Measurements from ENCODE around the gene TMEM43. TPM values are rescaled to one million over a fixed set of nuclear protein-coding genes. Genes with fewer than 3 reads are reported as not detected.

TMEM43 gene
- total and polyA plus RNA-seq, 2 of the 13 experiments (the other 11 are each of a cell fraction or from before 2014, with no cell fraction given): 48.9 to 50.5 TPM

DNA sequence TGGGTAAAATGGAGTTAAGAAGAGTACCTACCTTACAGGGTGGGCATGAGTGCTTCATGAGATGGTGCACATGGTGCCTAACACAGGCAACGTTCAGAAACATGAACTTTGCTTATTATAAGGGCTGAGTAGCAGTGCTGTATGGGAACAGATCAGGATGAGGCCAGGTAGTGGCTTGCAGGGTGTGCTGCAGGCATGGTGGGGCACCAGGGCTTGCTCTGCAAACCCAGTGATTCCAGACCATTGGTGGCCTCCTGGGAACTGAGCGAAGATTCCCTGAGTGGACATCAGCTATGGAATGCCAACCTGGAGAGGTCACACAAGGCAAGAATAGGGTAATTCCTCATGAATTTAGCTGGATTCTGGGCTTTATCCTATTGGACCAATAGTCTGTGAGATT lies 15.8 kb downstream of the TMEM43 start (continued):
- TF ChIP-seq, protein P1, sequence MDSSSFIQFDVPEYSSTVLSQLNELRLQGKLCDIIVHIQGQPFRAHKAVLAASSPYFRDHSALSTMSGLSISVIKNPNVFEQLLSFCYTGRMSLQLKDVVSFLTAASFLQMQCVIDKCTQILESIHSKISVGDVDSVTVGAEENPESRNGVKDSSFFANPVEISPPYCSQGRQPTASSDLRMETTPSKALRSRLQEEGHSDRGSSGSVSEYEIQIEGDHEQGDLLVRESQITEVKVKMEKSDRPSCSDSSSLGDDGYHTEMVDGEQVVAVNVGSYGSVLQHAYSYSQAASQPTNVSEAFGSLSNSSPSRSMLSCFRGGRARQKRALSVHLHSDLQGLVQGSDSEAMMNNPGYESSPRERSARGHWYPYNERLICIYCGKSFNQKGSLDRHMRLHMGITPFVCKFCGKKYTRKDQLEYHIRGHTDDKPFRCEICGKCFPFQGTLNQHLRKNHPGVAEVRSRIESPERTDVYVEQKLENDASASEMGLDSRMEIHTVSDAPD (CRISPR knock-in tag; IDR thresholded peaks at IDR 0.05): no peak
- TF ChIP-seq CBX1 (IDR thresholded peaks at IDR 0.05; ENCODE audit: low read depth): no peak

DNA sequence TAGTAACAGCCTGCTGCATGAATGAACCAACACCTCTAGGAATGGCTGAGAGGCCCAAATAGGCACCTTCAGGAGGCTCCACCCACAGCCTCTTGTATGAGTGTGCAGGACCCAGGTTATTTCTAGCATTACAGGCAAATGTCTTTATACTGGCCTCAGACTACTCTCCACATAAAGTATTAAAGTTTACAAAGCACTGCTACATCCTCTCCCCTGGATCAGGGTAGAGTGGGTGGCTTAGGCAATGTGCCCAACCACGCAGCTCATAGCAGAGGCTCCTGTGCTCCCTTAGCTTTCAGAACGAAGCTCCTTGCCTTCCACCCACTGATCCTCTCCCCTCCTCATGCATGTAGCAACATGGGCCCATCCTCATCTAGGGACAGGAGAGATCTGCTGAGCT lies 16.3 kb downstream of the TMEM43 start:
- WGBS (ENCODE audit: low lambda C conversion rate): 93% methylated on average over 2 of the region's 2 CpGs
- H3K36me3 ChIP-seq (replicated peaks in 1 of 2; ENCODE audit: control insufficient read depth in 1 of 2, insufficient read depth in 2 of 2, low read length in 2 of 2): peaks cover 16 to 39% of the 10 kb centered on the region in 2 experiments
- no peaks in the 10 kb centered on the region; the same call in 1 of the 2 replicates for H4K20me1 ChIP-seq (ENCODE audit: insufficient read depth, low read length)
- H3K4me1 ChIP-seq (ENCODE audit: insufficient read depth, low read length): peaks cover 20% of the 10 kb centered on the region
- H3K79me2 ChIP-seq (ENCODE audit: insufficient read depth, low read length): no peaks in the 10 kb centered on the region
- 0 out of 2 replicates have a peak, but pooled peaks have one; percentile 13 for TF ChIP-seq POLR2AphosphoS5 (IDR thresholded peaks at IDR 0.05; ENCODE audit: low read depth, low read length)
- TF ChIP-seq KLF9 (CRISPR knock-in tag; IDR thresholded peaks at IDR 0.05; ENCODE audit: low read depth): no peak
- H3K27me3 ChIP-seq (ENCODE audit: control insufficient read depth in 1 of 2, insufficient read depth in 2 of 2, low read length in 2 of 2): no peaks in the 10 kb centered on the region
- intact Hi-C loops (cut with micrococcal nuclease; ENCODE audit: unreplicated experiment) (no loop called here), in situ Hi-C loops (cut with HindIII; ENCODE audit: extremely low pct_ligation_motif_present, low pct_unique_long_range_greater_than_20kb) (no loop called here)
- H3K27ac ChIP-seq (ENCODE audit: extremely low read length, insufficient read depth, low read length): no peak overlapping the region
- H2AFZ ChIP-seq (ENCODE audit: low read length): no peak overlapping the region
- FAIRE-seq (no peak), DNase-seq (ENCODE audit: low spot score) (no peak), ATAC-seq (no peak)
- no peak overlapping the region for H3K4me3 ChIP-seq (replicated peaks in 1 of 3; ENCODE audit: insufficient read depth in 1 of 3, low read depth in 2 of 3, low read length in 3 of 3)
- no TSS peak for BruUV-seq (replicated peaks)
- ChIA-PET CTCF (ENCODE audit: low intra/inter-chr PET ratio, low total read pairs) (no interaction called here), POLR2A (interaction anchor here (0.8 to 2.5 kb wide), 2 partner anchors 16 to 37 kb away, joined by 3 to 16 read pairs; partner anchors contain the start of genes CHCHD4, LSM3, TMEM43 and XPC)
- H3K9me3 ChIP-seq (ENCODE audit: low read length): no peaks in the 10 kb centered on the region
- H3K4me2 ChIP-seq (ENCODE audit: low read depth, low read length): no peak overlapping the region
- no peak overlapping the region for H3K9ac ChIP-seq (ENCODE audit: insufficient read depth, low read depth, low read length)
